DND-41 (cell line): ENCODE measurements around the gene SUPT7L.

Experiments used
- EZH2 ChIP-seq: IDR thresholded peaks from 3 replicates; pipeline ENCODE4 v1.6.1; 2012; ENCODE audit warnings: borderline replicate concordance, low read depth, mild to moderate bottlenecking, moderate library complexity, low read length, inconsistent platforms; ENCODE audit not compliant: severe bottlenecking
- TF ChIP-seq, protein P1 (sequence below): IDR thresholded peaks from 2 replicates; pipeline ENCODE4 v1.5.1; 2012; ENCODE audit warnings: borderline replicate concordance, low read length, moderate library complexity, mild to moderate bottlenecking; ENCODE audit not compliant: poor library complexity, severe bottlenecking; ENCODE audit errors: extremely low read depth

DNA sequence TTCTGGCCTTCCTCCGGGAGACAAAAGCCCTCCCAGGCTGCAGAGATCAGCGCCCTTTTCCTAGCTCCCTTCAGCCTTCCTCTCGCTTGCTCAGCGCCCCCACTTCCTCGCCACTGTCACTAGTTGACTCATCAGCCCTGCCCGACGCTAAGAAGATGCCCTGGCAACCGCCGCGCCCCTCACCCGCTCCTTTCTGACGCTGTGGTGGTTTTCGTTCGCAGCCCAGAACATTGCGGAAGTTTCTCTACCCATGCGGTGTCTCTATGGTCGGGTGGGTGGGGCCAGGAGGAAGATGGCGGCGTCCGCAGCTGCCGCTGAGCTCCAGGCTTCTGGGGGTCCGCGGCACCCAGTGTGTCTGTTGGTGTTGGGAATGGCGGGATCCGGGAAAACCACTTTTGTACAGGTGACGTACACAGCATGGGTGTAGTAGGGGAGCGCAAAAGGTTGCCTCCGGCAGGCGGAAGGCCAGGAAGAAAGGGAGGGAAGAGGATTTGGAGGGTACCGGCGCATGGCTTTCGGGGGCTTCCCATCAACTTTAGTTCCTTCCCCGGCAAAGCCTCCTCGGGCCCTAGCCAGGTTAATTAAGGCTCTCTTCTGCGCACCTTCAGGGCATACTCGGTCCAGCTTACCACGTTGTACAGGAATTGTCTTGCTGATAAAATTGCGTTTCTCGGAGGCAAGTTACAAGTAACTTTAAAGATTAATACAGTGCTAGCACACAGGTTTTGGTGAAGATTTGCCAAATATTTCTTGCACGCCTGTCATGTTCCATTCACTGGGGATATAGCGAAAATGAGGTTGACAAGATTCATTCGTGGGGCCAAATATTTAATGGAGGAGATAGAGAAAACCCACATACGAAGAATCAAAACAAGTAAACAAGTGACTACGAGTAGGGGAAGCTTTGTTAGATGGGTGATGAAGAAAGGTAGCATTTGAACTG lies 34.4 kb downstream of the SUPT7L start, which contains the start of the genes CCDC121 and GPN1:
- TF ChIP-seq, protein P1, sequence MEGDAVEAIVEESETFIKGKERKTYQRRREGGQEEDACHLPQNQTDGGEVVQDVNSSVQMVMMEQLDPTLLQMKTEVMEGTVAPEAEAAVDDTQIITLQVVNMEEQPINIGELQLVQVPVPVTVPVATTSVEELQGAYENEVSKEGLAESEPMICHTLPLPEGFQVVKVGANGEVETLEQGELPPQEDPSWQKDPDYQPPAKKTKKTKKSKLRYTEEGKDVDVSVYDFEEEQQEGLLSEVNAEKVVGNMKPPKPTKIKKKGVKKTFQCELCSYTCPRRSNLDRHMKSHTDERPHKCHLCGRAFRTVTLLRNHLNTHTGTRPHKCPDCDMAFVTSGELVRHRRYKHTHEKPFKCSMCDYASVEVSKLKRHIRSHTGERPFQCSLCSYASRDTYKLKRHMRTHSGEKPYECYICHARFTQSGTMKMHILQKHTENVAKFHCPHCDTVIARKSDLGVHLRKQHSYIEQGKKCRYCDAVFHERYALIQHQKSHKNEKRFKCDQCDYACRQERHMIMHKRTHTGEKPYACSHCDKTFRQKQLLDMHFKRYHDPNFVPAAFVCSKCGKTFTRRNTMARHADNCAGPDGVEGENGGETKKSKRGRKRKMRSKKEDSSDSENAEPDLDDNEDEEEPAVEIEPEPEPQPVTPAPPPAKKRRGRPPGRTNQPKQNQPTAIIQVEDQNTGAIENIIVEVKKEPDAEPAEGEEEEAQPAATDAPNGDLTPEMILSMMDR: no peak
- no peak for TF ChIP-seq EZH2
